DND-41 (cell line): ENCODE data around the gene HYCC1.

Experiments used
- ATAC-seq: fragments of 200-7000 bp; cut with Tn5 transposase; 3 replicates; pipeline ENCODE4 v1.9.1; 2021; ENCODE audit warnings: low read depth; ENCODE audit not compliant: insufficient read depth
- DNase-seq: peaks from one replicate; pipeline ENCODE4 v3.0.0-alpha.2; 2020
- H2AFZ ChIP-seq: 2 replicates; pipeline ENCODE4 v1.6.0; 2012; ENCODE audit warnings: low read depth, low read length
- H3K27ac ChIP-seq: 2 replicates; pipeline ENCODE4 v1.5.1; 2012; ENCODE audit warnings: low read length, inconsistent platforms
- H3K27me3 ChIP-seq: fragments of 200-600 bp; sonication (generic); 2 replicates; pipeline ENCODE4 v1.6.0; 2012; ENCODE audit warnings: low read length, mild to moderate bottlenecking, inconsistent platforms; ENCODE audit not compliant: insufficient read depth, poor library complexity
- H3K36me3 ChIP-seq: 2 replicates; pipeline ENCODE4 v1.5.1; 2012; ENCODE audit warnings: low read length, inconsistent platforms; ENCODE audit not compliant: insufficient read depth
- H3K4me1 ChIP-seq: 2 replicates; pipeline ENCODE4 v1.5.1; 2012; ENCODE audit warnings: mild to moderate bottlenecking, low read length; ENCODE audit not compliant: insufficient read depth
- H3K4me2 ChIP-seq: 2 replicates; pipeline ENCODE4 v1.6.0; 2012; ENCODE audit warnings: mild to moderate bottlenecking, moderate library complexity, low read length, inconsistent platforms; ENCODE audit not compliant: insufficient read depth
- H3K4me3 ChIP-seq, 2 experiments: fragments of 200-600 bp in 1 of 2; shearing (Covaris generic) in 1 of 2; 2 replicates each; pipeline ENCODE4 v1.5.1; 2012 to 2016; ENCODE audit warnings: inconsistent platforms in 2 of 2, low read length in 2 of 2, mild to moderate bottlenecking in 2 of 2, low read depth in 1 of 2, moderate library complexity in 1 of 2
- H3K79me2 ChIP-seq: 2 replicates; pipeline ENCODE4 v1.6.0; 2012; ENCODE audit warnings: low read length, inconsistent platforms; ENCODE audit not compliant: insufficient read depth
- H3K9ac ChIP-seq: 2 replicates; pipeline ENCODE4 v1.6.0; 2012; ENCODE audit warnings: low read depth, mild to moderate bottlenecking, inconsistent platforms, low read length, moderate library complexity
- H3K9me3 ChIP-seq: 2 replicates; pipeline ENCODE4 v1.5.1; 2012; ENCODE audit warnings: low read length, moderate library complexity, mild to moderate bottlenecking, inconsistent platforms; ENCODE audit not compliant: insufficient read depth, severe bottlenecking
- H4K20me1 ChIP-seq: 2 replicates; pipeline ENCODE4 v1.6.0; 2012; ENCODE audit warnings: low read length; ENCODE audit not compliant: insufficient read depth
- CTCF ChIP-seq: IDR thresholded peaks from 2 replicates; pipeline ENCODE4 v1.5.1; 2012; ENCODE audit warnings: borderline replicate concordance, low read length, moderate library complexity, mild to moderate bottlenecking; ENCODE audit not compliant: poor library complexity, severe bottlenecking; ENCODE audit errors: extremely low read depth
- EZH2 ChIP-seq: IDR thresholded peaks from 3 replicates; pipeline ENCODE4 v1.6.1; 2012; ENCODE audit warnings: borderline replicate concordance, low read depth, mild to moderate bottlenecking, moderate library complexity, low read length, inconsistent platforms; ENCODE audit not compliant: severe bottlenecking

The HYCC1 gene

GRCh38 chr7:23011222-23011924 is 2.6 kb downstream of the HYCC1 start:
- Histone ChIP-seq H3K36me3 (no peaks in the 10 kb centered on the region; the same call in 1 of the 2 replicates), H3K27me3 (no peaks in the 10 kb centered on the region), H3K9me3 (no peaks in the 10 kb centered on the region), H2AFZ (no peak overlapping the region), H3K27ac (no peak overlapping the region), H3K79me2 (peaks cover 47% of the 10 kb centered on the region), H3K9ac (no peak overlapping the region), H3K4me1 (peaks cover 40% of the 10 kb centered on the region), H4K20me1 (peaks cover 2% of the 10 kb centered on the region; the same call in 1 of the 2 replicates), H3K4me2 (peak overlapping the region; percentile 86; the same call in 1 of the 2 replicates), H3K4me3 (peak overlapping the region in 1 of 2 experiments; percentile 34; a peak in 1 of 4 replicates)
- ATAC-seq (no peak), DNase-seq (no peak)
- TF ChIP-seq CTCF (no peak), EZH2 (no peak)

GRCh38 chr7:23009303-23009702 is 4.6 kb downstream of the HYCC1 start:
- Histone ChIP-seq H3K27me3 (no peaks in the 10 kb centered on the region), H3K9me3 (no peaks in the 10 kb centered on the region), H3K4me1 (peaks cover 31% of the 10 kb centered on the region), H4K20me1 (peaks cover 2% of the 10 kb centered on the region; the same call in 1 of the 2 replicates), H2AFZ (no peak overlapping the region), H3K4me3 (no peak overlapping the region), H3K36me3 (no peaks in the 10 kb centered on the region; the same call in 1 of the 2 replicates), H3K79me2 (peaks cover 50% of the 10 kb centered on the region), H3K27ac (no peak overlapping the region), H3K4me2 (0 out of 2 replicates have a peak overlapping the region, but pooled peaks have one; percentile 5), H3K9ac (no peak overlapping the region)
- ATAC-seq (no peak), DNase-seq (no peak)
- TF ChIP-seq CTCF (no peak), EZH2 (no peak)

- Histone ChIP-seq H3K4me2 (no peak overlapping the region), H3K79me2 (peaks cover 35% of the 10 kb centered on the region), H3K36me3 (no peaks in the 10 kb centered on the region), H3K4me3 (no peak overlapping the region), H3K9me3 (no peaks in the 10 kb centered on the region), H2AFZ (no peak overlapping the region), H3K27me3 (no peaks in the 10 kb centered on the region), H3K27ac (no peak overlapping the region), H4K20me1 (peaks cover 7% of the 10 kb centered on the region; the same call in 1 of the 2 replicates), H3K4me1 (no peaks in the 10 kb centered on the region), H3K9ac (no peak overlapping the region)
- no peak for TF ChIP-seq EZH2
- no peak for TF ChIP-seq CTCF
- ATAC-seq (no peak), DNase-seq (no peak)
Measured at GRCh38 chr7:23004247-23004520, 9.7 kb downstream of the HYCC1 start.
